Activated CD4-positive, alpha-beta T cell treated with anti-CD3 and anti-CD28 coated beads for 36 hours (primary cell): Measurements from ENCODE around the gene S100A10. TPM values are rescaled to one million over a fixed set of nuclear protein-coding genes. Genes with fewer than 3 reads are reported as not detected.

Experiments
- ATAC-seq: fragments of 200-7000 bp; cut with Tn5 transposase; one replicate; pipeline ENCODE4 v1.10.0; 2021; ENCODE audit warnings: mild to moderate bottlenecking, moderate library complexity
- CTCF ChIA-PET: fragments of 350-600 bp; sonication (Branson Sonifier 250); formaldehyde crosslinking; loops from one replicate; lab custom pipeline; 2021; ENCODE audit warnings: antibody characterized with exemption; lab: Charles Lee
- POLR2A ChIA-PET: fragments of 350-600 bp; sonication (Branson Sonifier 250); formaldehyde crosslinking; loops from one replicate; lab custom pipeline; 2021; ENCODE audit warnings: antibody characterized with exemption, inconsistent platforms; lab: Charles Lee
- DNase-seq: peaks from one replicate; pipeline ENCODE4 v3.0.0-alpha.2; 2020
- H3K27ac Mint-ChIP-seq: one replicate; pipeline ENCODE4 v1.8.0; 2021; ENCODE audit warnings: mixed read lengths
- H3K27me3 Mint-ChIP-seq: one replicate; pipeline ENCODE4 v1.8.0; 2021; ENCODE audit warnings: mixed read lengths
- H3K36me3 Mint-ChIP-seq: one replicate; pipeline ENCODE4 v1.8.0; 2021; ENCODE audit warnings: low read depth, mixed read lengths
- H3K4me1 Mint-ChIP-seq: one replicate; pipeline ENCODE4 v1.8.0; 2021; ENCODE audit warnings: mixed read lengths
- H3K4me3 Mint-ChIP-seq: one replicate; pipeline ENCODE4 v1.8.0; 2021; ENCODE audit warnings: mild to moderate bottlenecking, moderate library complexity, mixed read lengths
- H3K9me3 Mint-ChIP-seq: one replicate; pipeline ENCODE4 v1.8.0; 2021; ENCODE audit warnings: low read depth, mixed read lengths
- intact Hi-C, 2 experiments: fragments of 100-400 bp; cut with DNase I in 1 of 2; cut with micrococcal nuclease in 1 of 2; formaldehyde crosslinking; loops; one replicate each; pipeline versions ENCODE4 v1.14.2 to v1.15.1; 2022 to 2024; cut with DNase I, micrococcal nuclease
- total RNA-seq, 2 experiments: library from RNA; stranded (reverse); gene quantifications; one replicate each; pipeline ENCODE4 v1.2.3, GENCODE V29; 2021

S100A10 gene
- total RNA-seq, 2 experiments from 2014 or later, result 230 to 246 TPM

- CTCF ChIA-PET, result interaction anchor here (1.3 to 2.3 kb wide), 2 partner anchors 12 to 18 kb away, joined by 3 to 8 read pairs; no protein-coding TSS in a partner anchor
- intact Hi-C loops, result no loop called here
Observed at GRCh38 chr1:152029929-152030211, 36.2 kb upstream of the S100A10 start.

GRCh38 chr1:152029144-152029928, 35.7 kb upstream of the S100A10 start:
- ATAC-seq (peak; percentile 78), DNase-seq (peak; percentile 61)
- CTCF ChIA-PET, result interaction anchor here (1.3 to 2.3 kb wide), 2 partner anchors 11 to 19 kb away, joined by 3 to 8 read pairs; no protein-coding TSS in a partner anchor
- peak overlapping the region; percentile 93 for H3K27ac Mint-ChIP-seq
- H3K4me1 Mint-ChIP-seq, result peaks cover 46% of the 10 kb centered on the region
- H3K36me3 Mint-ChIP-seq, result peaks cover 44% of the 10 kb centered on the region
- H3K4me3 Mint-ChIP-seq, result no peak overlapping the region
- intact Hi-C loops, result no loop called here
- H3K27me3 Mint-ChIP-seq, result no peaks in the 10 kb centered on the region
- POLR2A ChIA-PET, result no interaction called here
- H3K9me3 Mint-ChIP-seq, result peaks cover 9% of the 10 kb centered on the region

More at GRCh38 chr1:152029929-152030211, 36.2 kb upstream of the S100A10 start:
- DNase-seq (no peak), ATAC-seq (no peak)
- Mint-ChIP-seq H3K27me3 (no peaks in the 10 kb centered on the region), H3K4me3 (no peak overlapping the region), H3K27ac (peak overlapping the region; percentile 93), H3K36me3 (peaks cover 48% of the 10 kb centered on the region), H3K4me1 (peaks cover 49% of the 10 kb centered on the region), H3K9me3 (peaks cover 9% of the 10 kb centered on the region)
- POLR2A ChIA-PET, result no interaction called here

- H3K4me3 Mint-ChIP-seq, result no peak overlapping the region
- ATAC-seq, result no peak
- CTCF ChIA-PET, result interaction anchor here (1.4 kb wide), 1 partner anchor 9 kb away, joined by 3 read pairs; no protein-coding TSS in a partner anchor
- H3K27me3 Mint-ChIP-seq, result no peaks in the 10 kb centered on the region
- no peak for DNase-seq
- peaks cover 24% of the 10 kb centered on the region for H3K4me1 Mint-ChIP-seq
- H3K36me3 Mint-ChIP-seq, result peaks cover 22% of the 10 kb centered on the region
- POLR2A ChIA-PET, result no interaction called here
- H3K9me3 Mint-ChIP-seq, result peaks cover 9% of the 10 kb centered on the region
- intact Hi-C loops, result no loop called here
- no peak overlapping the region for H3K27ac Mint-ChIP-seq
Observed at GRCh38 chr1:152026895-152027294, 33.2 kb upstream of the S100A10 start.

- H3K27me3 Mint-ChIP-seq, result no peaks in the 10 kb centered on the region
- H3K36me3 Mint-ChIP-seq, result peaks cover 7% of the 10 kb centered on the region
- CTCF ChIA-PET, result interaction anchor here (2.2 kb wide), 1 partner anchor 10 kb away, joined by 7 read pairs; no protein-coding TSS in a partner anchor
- POLR2A ChIA-PET, result no interaction called here
- no peak for ATAC-seq
- peaks cover 9% of the 10 kb centered on the region for H3K4me1 Mint-ChIP-seq
- H3K4me3 Mint-ChIP-seq, result no peak overlapping the region
- H3K9me3 Mint-ChIP-seq, result peaks cover 7% of the 10 kb centered on the region
- no peak for DNase-seq
- H3K27ac Mint-ChIP-seq, result no peak overlapping the region
- intact Hi-C loops, result no loop called here
Observed at GRCh38 chr1:152024223-152024622, 30.6 kb upstream of the S100A10 start.

GRCh38 chr1:152023221-152023620, 29.6 kb upstream of the S100A10 start:
- intact Hi-C loops, result no loop called here
- CTCF ChIA-PET, result interaction anchor here (0.6 to 2.2 kb wide), 2 partner anchors 11 to 17 kb away, joined by 5 to 7 read pairs; no protein-coding TSS in a partner anchor

GRCh38 chr1:152022474-152022873, 28.8 kb upstream of the S100A10 start:
- H3K27me3 Mint-ChIP-seq, result no peaks in the 10 kb centered on the region
- no peaks in the 10 kb centered on the region for H3K36me3 Mint-ChIP-seq
- ChIA-PET POLR2A (no interaction called here), CTCF (no interaction called here)
- no peak for ATAC-seq
- no peaks in the 10 kb centered on the region for H3K4me1 Mint-ChIP-seq
- no peak overlapping the region for H3K4me3 Mint-ChIP-seq
- no peaks in the 10 kb centered on the region for H3K9me3 Mint-ChIP-seq
- DNase-seq, result no peak
- intact Hi-C loops, result no loop called here
- H3K27ac Mint-ChIP-seq, result no peak overlapping the region

More at GRCh38 chr1:152023221-152023620, 29.6 kb upstream of the S100A10 start:
- Mint-ChIP-seq H3K4me1 (no peaks in the 10 kb centered on the region), H3K36me3 (no peaks in the 10 kb centered on the region), H3K27me3 (no peaks in the 10 kb centered on the region), H3K27ac (no peak overlapping the region), H3K9me3 (no peaks in the 10 kb centered on the region), H3K4me3 (no peak overlapping the region)
- POLR2A ChIA-PET, result no interaction called here
- ATAC-seq, result no peak
- no peak for DNase-seq

- no peaks in the 10 kb centered on the region for H3K4me1 Mint-ChIP-seq
- no peak overlapping the region for H3K4me3 Mint-ChIP-seq
- no peaks in the 10 kb centered on the region for H3K36me3 Mint-ChIP-seq
- H3K27ac Mint-ChIP-seq, result no peak overlapping the region
- POLR2A ChIA-PET, result no interaction called here
- no peaks in the 10 kb centered on the region for H3K9me3 Mint-ChIP-seq
- H3K27me3 Mint-ChIP-seq, result no peaks in the 10 kb centered on the region
- ATAC-seq (no peak), DNase-seq (no peak)
- CTCF ChIA-PET, result interaction anchor here (1.3 kb wide), 1 partner anchor 12 kb away, joined by 3 read pairs; no protein-coding TSS in a partner anchor
- intact Hi-C loops, result no loop called here
Observed at GRCh38 chr1:152021569-152021968, 27.9 kb upstream of the S100A10 start.

GRCh38 chr1:152020849-152021248, 27.2 kb upstream of the S100A10 start:
- ChIA-PET POLR2A (no interaction called here), CTCF (interaction anchor here (1.3 kb wide), 1 partner anchor 11 kb away, joined by 3 read pairs; no protein-coding TSS in a partner anchor)
- Mint-ChIP-seq H3K9me3 (no peaks in the 10 kb centered on the region), H3K36me3 (no peaks in the 10 kb centered on the region), H3K27ac (no peak overlapping the region), H3K27me3 (no peaks in the 10 kb centered on the region), H3K4me1 (no peaks in the 10 kb centered on the region), H3K4me3 (no peak overlapping the region)
- no peak for ATAC-seq
- no peak for DNase-seq
- intact Hi-C loops, result no loop called here

GRCh38 chr1:152018537-152018936, 24.9 kb upstream of the S100A10 start:
- H3K4me3 Mint-ChIP-seq, result no peak overlapping the region

GRCh38 chr1:152015766-152016165, 22.1 kb upstream of the S100A10 start:
- Mint-ChIP-seq H3K4me3 (no peak overlapping the region), H3K36me3 (no peaks in the 10 kb centered on the region), H3K9me3 (no peaks in the 10 kb centered on the region), H3K4me1 (peaks cover 3% of the 10 kb centered on the region), H3K27me3 (peaks cover 4% of the 10 kb centered on the region), H3K27ac (no peak overlapping the region)
- ATAC-seq (no peak), DNase-seq (no peak)
- ChIA-PET POLR2A (no interaction called here), CTCF (interaction anchor here (0.6 to 3.9 kb wide), 9 partner anchors 11 to 128 kb away, joined by 3 to 23 read pairs (median 5); no protein-coding TSS in a partner anchor)
- intact Hi-C loops, result no loop called here

More at GRCh38 chr1:152018537-152018936, 24.9 kb upstream of the S100A10 start:
- Mint-ChIP-seq H3K27me3 (peaks cover 4% of the 10 kb centered on the region), H3K27ac (no peak overlapping the region), H3K9me3 (no peaks in the 10 kb centered on the region), H3K36me3 (no peaks in the 10 kb centered on the region), H3K4me1 (peaks cover 3% of the 10 kb centered on the region)
- intact Hi-C loops, result no loop called here
- peak; percentile 70 for DNase-seq
- no peak for ATAC-seq
- CTCF ChIA-PET, result interaction anchor here (0.6 to 1.6 kb wide), 11 partner anchors 9 to 340 kb away, joined by 3 read pairs; no protein-coding TSS in a partner anchor
- POLR2A ChIA-PET, result no interaction called here

- peaks cover 3% of the 10 kb centered on the region for H3K4me1 Mint-ChIP-seq
- POLR2A ChIA-PET, result no interaction called here
- peaks cover 4% of the 10 kb centered on the region for H3K27me3 Mint-ChIP-seq
- intact Hi-C loops, result no loop called here
- no peaks in the 10 kb centered on the region for H3K36me3 Mint-ChIP-seq
- no peaks in the 10 kb centered on the region for H3K9me3 Mint-ChIP-seq
- DNase-seq (no peak), ATAC-seq (no peak)
- no peak overlapping the region for H3K4me3 Mint-ChIP-seq
- H3K27ac Mint-ChIP-seq, result no peak overlapping the region
- CTCF ChIA-PET, result interaction anchor here (0.6 to 3.9 kb wide), 10 partner anchors 10 to 467 kb away, joined by 3 to 23 read pairs (median 4); no protein-coding TSS in a partner anchor
Observed at GRCh38 chr1:152014943-152015342, 21.3 kb upstream of the S100A10 start.
